HepG2 (cell line): ENCODE results near the gene CLPX. TPM values are rescaled to one million over a fixed set of nuclear protein-coding genes. Genes with fewer than 3 reads are reported as not detected.

Experiments
- BHLHE40 ChIP-seq: IDR thresholded peaks from 2 replicates; pipeline ENCODE4 v1.6.1; 2011; ENCODE audit warnings: low read length, improper control_type of control experiment
- DNMT1 ChIP-seq: sonication (generic); formaldehyde crosslinking; IDR thresholded peaks from 2 replicates; pipeline ENCODE4 v1.5.1; 2020; ENCODE audit warnings: mild to moderate bottlenecking, missing genetic modification reagents
- ETV5 ChIP-seq: IDR thresholded peaks from 2 replicates; pipeline ENCODE4 v1.6.1; 2018; ENCODE audit warnings: missing biosample characterization, missing genetic modification reagents, inconsistent platforms, borderline replicate concordance
- IRF2 ChIP-seq: IDR thresholded peaks from 2 replicates; pipeline ENCODE4 v1.6.1; 2018; ENCODE audit warnings: missing genetic modification reagents, missing compliant biosample characterization
- KDM1A ChIP-seq: IDR thresholded peaks from 2 replicates; pipeline ENCODE4 v1.6.1; 2016; ENCODE audit warnings: missing compliant biosample characterization
- MEIS1 ChIP-seq: sonication (generic); formaldehyde crosslinking; IDR thresholded peaks from 2 replicates; pipeline ENCODE4 v1.9.0; 2021; ENCODE audit warnings: mild to moderate bottlenecking, missing genetic modification reagents, moderate library complexity, borderline replicate concordance
- NFYB ChIP-seq: sonication (generic); formaldehyde crosslinking; IDR thresholded peaks from 2 replicates; pipeline ENCODE4 v1.4.0; 2020; ENCODE audit warnings: missing genetic modification reagents
- PPARG ChIP-seq: conservative IDR thresholded peaks from 2 replicates; pipeline ENCODE4 v1.6.1; 2016; ENCODE audit warnings: missing biosample characterization, missing genetic modification reagents
- TOPORS ChIP-seq: sonication (generic); formaldehyde crosslinking; IDR thresholded peaks from 2 replicates; pipeline ENCODE4 v1.8.0; 2023; ENCODE audit warnings: mild to moderate bottlenecking, missing genetic modification reagents
- UBTF ChIP-seq: sonication (generic); formaldehyde crosslinking; IDR thresholded peaks from 2 replicates; pipeline ENCODE4 v1.4.0; 2020; ENCODE audit warnings: mild to moderate bottlenecking, missing genetic modification reagents
- USF2 ChIP-seq, 2 experiments: sonication (generic) in 1 of 2; formaldehyde crosslinking in 1 of 2; IDR thresholded peaks; 2 replicates each; pipeline versions ENCODE4 v1.5.1 to v1.6.1; 2011 to 2020; ENCODE audit warnings: borderline replicate concordance in 1 of 2, low read depth in 1 of 2, low read length in 1 of 2, mild to moderate bottlenecking in 1 of 2, missing genetic modification reagents in 1 of 2, moderate library complexity in 1 of 2
- ZBTB14 ChIP-seq: sonication (generic); formaldehyde crosslinking; IDR thresholded peaks from 2 replicates; pipeline ENCODE4 v1.4.0; 2020; ENCODE audit warnings: missing genetic modification reagents
- ZBTB42 ChIP-seq: sonication (generic); formaldehyde crosslinking; IDR thresholded peaks from 2 replicates; pipeline ENCODE4 v1.5.0; 2020; ENCODE audit warnings: mild to moderate bottlenecking, missing genetic modification reagents
- ZC3H4 ChIP-seq: sonication (generic); formaldehyde crosslinking; IDR thresholded peaks from 2 replicates; pipeline ENCODE4 v1.4.0; 2020; ENCODE audit warnings: missing genetic modification reagents, borderline replicate concordance
- ZFY ChIP-seq: sonication (generic); formaldehyde crosslinking; IDR thresholded peaks from 2 replicates; pipeline ENCODE4 v1.4.0; 2020; ENCODE audit warnings: missing genetic modification reagents
- ZNF12 ChIP-seq: sonication (generic); formaldehyde crosslinking; IDR thresholded peaks from 2 replicates; pipeline ENCODE4 v1.5.0; 2020; ENCODE audit warnings: missing genetic modification reagents
- ZNF329 ChIP-seq: sonication (generic); formaldehyde crosslinking; IDR thresholded peaks from 2 replicates; pipeline ENCODE4 v1.9.0; 2021; ENCODE audit warnings: low read depth, mild to moderate bottlenecking, missing genetic modification reagents
- ZNF383 ChIP-seq: sonication (generic); formaldehyde crosslinking; IDR thresholded peaks from 2 replicates; pipeline ENCODE4 v1.4.0; 2020; ENCODE audit warnings: missing genetic modification reagents, mild to moderate bottlenecking, borderline replicate concordance
- ZNF687 ChIP-seq: sonication (generic); formaldehyde crosslinking; IDR thresholded peaks from 2 replicates; pipeline ENCODE4 v1.5.1; 2020; ENCODE audit warnings: mild to moderate bottlenecking, missing genetic modification reagents, moderate library complexity
- polyA plus RNA-seq, 8 experiments: library from polyadenylated mRNA; depleted of rRNA in 3 of 8; stranded (reverse) in 7 of 8; unstranded in 1 of 8; fragments of >200 nt; fragmentation: Illumina TruSeq in 4 of 8; extraction: Trizol in 4 of 8; gene quantifications; 2 replicates each; pipeline versions ENCODE4 v1.2.1 to v1.2.3, GENCODE V29; 2011 to 2016; ENCODE audit warnings: low read depth in 4 of 8, missing spikeins in 1 of 8, mixed read lengths in 1 of 8; ENCODE audit not compliant: insufficient read depth in 1 of 8
- total RNA-seq, 5 experiments: library from RNA; depleted of rRNA; stranded (reverse); fragments of >200 nt; fragmentation: Illumina TruSeq; extraction: Trizol; gene quantifications; 2 replicates each; pipeline ENCODE4 v1.2.3, GENCODE V29; 2016; ENCODE audit warnings: low read depth in 1 of 5

CLPX gene
- total and polyA plus RNA-seq, 2 of the 13 experiments (the other 11 are each of a cell fraction or from before 2014, with no cell fraction given) = 33.9 to 61.3 TPM

GRCh38 chr15:65184868-65185717, at the start of gene CLPX (continued):
- TF ChIP-seq ZNF329 (CRISPR knock-in tag) (peak; percentile 38; the same call in 1 of the 2 replicates), MEIS1 (CRISPR knock-in tag) (no peak), IRF2 (CRISPR knock-in tag) (0 out of 2 replicates have a peak, but pooled peaks have one; percentile 2), ZBTB14 (CRISPR knock-in tag) (peak; percentile 52; the same call in 1 of the 2 replicates), ZNF12 (CRISPR knock-in tag) (0 out of 2 replicates have a peak, but pooled peaks have one; percentile 42), ZBTB42 (CRISPR knock-in tag) (no peak), USF2 (IDR thresholded peaks at IDR 0.05; ENCODE audit: low read depth, low read length) (no peak), USF2 (CRISPR knock-in tag; IDR thresholded peaks at IDR 0.05; ENCODE audit: borderline replicate concordance) (peak; percentile 30; the same call in 1 of the 2 replicates), ZNF687 (CRISPR knock-in tag) (peak; percentile 76), DNMT1 (CRISPR knock-in tag) (0 out of 2 replicates have a peak, but pooled peaks have one; percentile 64), PPARG (CRISPR knock-in tag) (0 out of 2 replicates have a peak, but pooled peaks have one; percentile 10), ETV5 (CRISPR knock-in tag) (peak; percentile 81), TOPORS (CRISPR knock-in tag) (0 out of 2 replicates have a peak, but pooled peaks have one; percentile 50), ZNF383 (no peak), UBTF (CRISPR knock-in tag) (peak; percentile 81), NFYB (CRISPR knock-in tag) (peak; percentile 22; the same call in 1 of the 2 replicates), ZFY (peak; percentile 94), ZC3H4 (no peak), KDM1A (no peak), BHLHE40 (peak; percentile 61)
